Sigmoid colon (tissue), 7 donors: ENCODE results near the gene ZNF669. TPM values are rescaled to one million over a fixed set of nuclear protein-coding genes. Genes with fewer than 3 reads are reported as not detected.

ENCODE experiments used
- DNase-seq: peaks from one replicate; pipeline ENCODE4 v3.0.0-alpha.2; 2019
- H3K27ac ChIP-seq, 4 donors: fragments of 200-600 bp; sonication (generic); one replicate each; pipeline ENCODE4 v1.5.1; 2016 to 2019; ENCODE audit warnings: mild to moderate bottlenecking in 1 of 4
- H3K27me3 ChIP-seq, 3 donors: fragments of 200-600 bp; sonication (generic); one replicate each; pipeline ENCODE4 v1.5.1; 2019; ENCODE audit warnings: mild to moderate bottlenecking in 1 of 3
- H3K36me3 ChIP-seq, 4 donors: fragments of 200-600 bp; sonication (generic); one replicate each; pipeline ENCODE4 v1.5.1; 2016 to 2019
- H3K4me1 ChIP-seq, 4 donors: fragments of 200-600 bp; sonication (generic); one replicate each; pipeline ENCODE4 v1.5.1; 2017 to 2019
- H3K4me3 ChIP-seq, 4 donors: fragments of 200-600 bp; sonication (generic); one replicate each; pipeline ENCODE4 v1.5.1; 2017 to 2019; ENCODE audit warnings: mild to moderate bottlenecking in 2 of 4, moderate library complexity in 1 of 4
- H3K9me3 ChIP-seq, 4 donors: fragments of 200-600 bp in 3 of 4; sonication (generic) in 3 of 4; one replicate each; pipeline versions ENCODE4 v1.5.1 to v1.6.1; 2013 to 2019
- EP300 ChIP-seq, 4 donors: sonication (generic); formaldehyde crosslinking; IDR thresholded peaks; one replicate each; pipeline ENCODE4 v1.6.1; 2017; ENCODE audit warnings: antibody characterized with exemption in 4 of 4
- POLR2A ChIP-seq, 2 donors: fragments of 450-650 bp; IDR thresholded peaks; one replicate each; pipeline ENCODE4 v1.6.1; 2016; ENCODE audit warnings: antibody characterized with exemption in 2 of 2, mild to moderate bottlenecking in 2 of 2, moderate library complexity in 2 of 2
- POLR2AphosphoS5 ChIP-seq, 4 donors: sonication (generic); formaldehyde crosslinking; IDR thresholded peaks; one replicate each; pipeline ENCODE4 v1.6.1; 2017; ENCODE audit warnings: antibody characterized with exemption in 4 of 4
- WGBS, 2 donors: extraction: QIAGEN DNeasy Blood & Tissue Kit; methylation state at CpG; one replicate each; pipeline ENCODE4 v1.1.7; 2013; 5-methylcytosine and 5-hydroxymethylcytosine counted together
- intact Hi-C: fragments of 100-400 bp; cut with DNase I; formaldehyde crosslinking; loops from one replicate; pipeline ENCODE4 v1.15.1; 2023
- polyA plus RNA-seq, 3 donors: library from polyadenylated mRNA; stranded (reverse); fragments of 200-250 nt; gene quantifications; one replicate each; pipeline ENCODE4 v1.2.3, GENCODE V29; 2013
- total RNA-seq, 4 donors: library from RNA; depleted of rRNA; stranded (reverse); fragments of >200 nt; gene quantifications; one replicate each; pipeline ENCODE4 v1.1.0, GENCODE V29; 2016
- TF ChIP-seq, protein P1 (sequence below), 4 experiments: fragments of 450-650 bp in 3 of 4; fragments of 200-600 bp in 1 of 4; IDR thresholded peaks; one replicate each; pipeline ENCODE4 v1.5.1; 2016 to 2019; ENCODE audit warnings: antibody characterized with exemption in 4 of 4, mild to moderate bottlenecking in 3 of 4, moderate library complexity in 2 of 4
- donor health status: healthy with polysubstance abuse.
- donor health status: Bipolar disorder and iron deficiency.
- donor health status: healthy.

Gene ZNF669
- total and polyA plus RNA-seq, 7 donors: 3.6 to 5.8 (median 4.8) TPM

DNA sequence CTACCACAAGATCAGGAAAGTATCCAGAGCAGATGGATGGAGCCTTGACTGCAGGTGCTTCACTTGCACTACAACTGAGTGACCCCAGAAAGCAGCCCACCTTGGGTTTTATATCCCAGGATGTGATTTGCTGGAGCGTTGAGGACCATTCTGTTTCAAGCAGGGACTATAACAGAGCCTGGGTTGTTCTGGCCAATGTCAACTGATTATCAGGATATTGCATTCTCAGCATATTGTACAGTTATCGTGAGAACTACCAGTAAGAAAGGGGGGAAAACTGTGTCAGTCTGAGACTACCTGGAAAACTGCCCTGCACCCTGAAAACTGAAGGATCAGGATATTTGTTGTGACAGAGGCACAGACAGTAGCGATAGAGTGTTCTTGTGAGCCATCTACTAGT is 8.0 kb downstream of the ZNF669 start:
- DNase-seq: no peak
- Histone ChIP-seq H3K27ac (no peak overlapping the region), H3K36me3 (peaks cover 9 to 35% (median 16%) of the 10 kb centered on the region in 4 donors), H3K4me1 (no peaks in the 10 kb centered on the region), H3K4me3 (no peak overlapping the region), H3K9me3 (peaks cover 0 to 25% (median 0%) of the 10 kb centered on the region in 4 donors), H3K27me3 (no peaks in the 10 kb centered on the region)
- 94 to 96% methylated on average over 3 of the region's 3 CpGs for WGBS, 2 donors
- no peak for TF ChIP-seq POLR2AphosphoS5 (IDR thresholded peaks at IDR 0.05)
- no peak for TF ChIP-seq POLR2A (IDR thresholded peaks at IDR 0.05)
- TF ChIP-seq EP300 (IDR thresholded peaks at IDR 0.05): no peak
- TF ChIP-seq, protein P1, sequence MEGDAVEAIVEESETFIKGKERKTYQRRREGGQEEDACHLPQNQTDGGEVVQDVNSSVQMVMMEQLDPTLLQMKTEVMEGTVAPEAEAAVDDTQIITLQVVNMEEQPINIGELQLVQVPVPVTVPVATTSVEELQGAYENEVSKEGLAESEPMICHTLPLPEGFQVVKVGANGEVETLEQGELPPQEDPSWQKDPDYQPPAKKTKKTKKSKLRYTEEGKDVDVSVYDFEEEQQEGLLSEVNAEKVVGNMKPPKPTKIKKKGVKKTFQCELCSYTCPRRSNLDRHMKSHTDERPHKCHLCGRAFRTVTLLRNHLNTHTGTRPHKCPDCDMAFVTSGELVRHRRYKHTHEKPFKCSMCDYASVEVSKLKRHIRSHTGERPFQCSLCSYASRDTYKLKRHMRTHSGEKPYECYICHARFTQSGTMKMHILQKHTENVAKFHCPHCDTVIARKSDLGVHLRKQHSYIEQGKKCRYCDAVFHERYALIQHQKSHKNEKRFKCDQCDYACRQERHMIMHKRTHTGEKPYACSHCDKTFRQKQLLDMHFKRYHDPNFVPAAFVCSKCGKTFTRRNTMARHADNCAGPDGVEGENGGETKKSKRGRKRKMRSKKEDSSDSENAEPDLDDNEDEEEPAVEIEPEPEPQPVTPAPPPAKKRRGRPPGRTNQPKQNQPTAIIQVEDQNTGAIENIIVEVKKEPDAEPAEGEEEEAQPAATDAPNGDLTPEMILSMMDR (IDR thresholded peaks at IDR 0.05): no peak
- intact Hi-C loops: no loop called here

DNA sequence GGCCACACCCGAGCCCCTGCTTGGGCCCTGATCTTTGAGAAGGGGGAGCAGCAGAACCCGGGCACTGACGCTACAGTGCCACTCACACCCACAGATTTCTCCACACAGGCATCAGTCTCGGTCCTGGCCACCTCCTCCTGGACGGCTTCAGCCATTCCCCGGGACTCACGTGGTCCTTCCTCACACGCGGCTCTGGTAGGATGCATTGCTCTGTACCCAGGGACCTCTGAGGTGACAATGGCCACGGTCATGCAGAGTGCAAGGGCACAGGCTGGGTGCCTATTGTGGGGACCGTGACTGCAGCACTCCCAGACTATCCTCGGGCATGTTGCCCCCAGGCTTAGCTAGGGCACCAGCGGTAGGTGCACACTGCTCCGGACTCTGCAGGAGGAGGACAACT is 13.7 kb downstream of the ZNF669 start:
- WGBS, 2 donors: 73 to 86% methylated on average over 14 of the region's 14 CpGs
- H3K4me1 ChIP-seq: no peaks in the 10 kb centered on the region
- H3K4me3 ChIP-seq: no peak overlapping the region
- no peak overlapping the region for H3K27ac ChIP-seq
- no peak for TF ChIP-seq POLR2AphosphoS5 (IDR thresholded peaks at IDR 0.05)
- no peak for TF ChIP-seq EP300 (IDR thresholded peaks at IDR 0.05)
- TF ChIP-seq, protein P1 (IDR thresholded peaks at IDR 0.05): no peak
- TF ChIP-seq POLR2A (IDR thresholded peaks at IDR 0.05): no peak
- no peaks in the 10 kb centered on the region for H3K36me3 ChIP-seq
- H3K27me3 ChIP-seq: no peaks in the 10 kb centered on the region
- intact Hi-C loops: no loop called here
- H3K9me3 ChIP-seq: no peaks in the 10 kb centered on the region
- no peak for DNase-seq

DNA sequence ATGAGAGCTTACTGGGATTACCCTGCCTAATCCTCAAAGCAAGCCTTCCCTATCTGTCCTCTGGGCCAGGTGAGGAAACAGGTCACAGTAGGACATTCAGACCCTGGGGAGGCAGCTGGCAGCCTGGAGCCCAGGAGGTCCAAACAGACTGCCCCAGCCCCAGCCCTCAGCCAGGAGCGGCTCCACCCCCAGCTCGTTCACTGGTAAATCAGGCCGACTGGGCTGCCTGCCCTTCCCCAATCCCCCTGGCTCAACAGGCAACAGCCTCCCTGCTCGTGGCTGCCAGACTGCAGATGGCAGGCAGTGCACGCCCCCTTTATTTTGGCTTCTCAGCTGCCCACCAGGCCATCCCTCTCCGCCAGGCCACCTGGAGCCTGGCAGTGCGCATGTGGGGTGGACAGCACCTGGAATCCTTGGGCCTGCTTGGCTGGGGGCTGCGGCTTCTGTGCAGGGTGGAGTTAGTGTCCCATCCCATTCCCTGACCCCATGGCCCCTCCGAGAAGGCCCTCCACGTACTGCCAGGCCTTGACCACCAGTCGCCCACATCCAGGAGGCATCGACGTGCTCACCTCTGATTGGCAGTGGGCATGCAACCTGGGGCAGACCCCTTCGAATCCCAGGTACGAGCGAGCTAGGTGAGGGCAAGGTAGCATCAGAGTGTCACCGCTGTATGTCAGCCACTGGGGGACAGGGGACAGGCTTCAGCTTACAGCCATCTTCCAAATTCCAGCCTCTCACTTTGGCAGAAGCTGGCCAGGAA is 14.4 kb downstream of the ZNF669 start:
- no peak for TF ChIP-seq POLR2A (IDR thresholded peaks at IDR 0.05)
- TF ChIP-seq, protein P1 (IDR thresholded peaks at IDR 0.05): no peak
- no peak for TF ChIP-seq EP300 (IDR thresholded peaks at IDR 0.05)
- TF ChIP-seq POLR2AphosphoS5 (IDR thresholded peaks at IDR 0.05): no peak
- Histone ChIP-seq H3K27ac (no peak overlapping the region), H3K4me1 (no peaks in the 10 kb centered on the region), H3K4me3 (no peak overlapping the region), H3K9me3 (no peaks in the 10 kb centered on the region), H3K36me3 (no peaks in the 10 kb centered on the region), H3K27me3 (no peaks in the 10 kb centered on the region)
- WGBS, 2 donors: 62 to 75% methylated on average over 17 of the region's 17 CpGs
- DNase-seq: no peak
- intact Hi-C loops: no loop called here

DNA sequence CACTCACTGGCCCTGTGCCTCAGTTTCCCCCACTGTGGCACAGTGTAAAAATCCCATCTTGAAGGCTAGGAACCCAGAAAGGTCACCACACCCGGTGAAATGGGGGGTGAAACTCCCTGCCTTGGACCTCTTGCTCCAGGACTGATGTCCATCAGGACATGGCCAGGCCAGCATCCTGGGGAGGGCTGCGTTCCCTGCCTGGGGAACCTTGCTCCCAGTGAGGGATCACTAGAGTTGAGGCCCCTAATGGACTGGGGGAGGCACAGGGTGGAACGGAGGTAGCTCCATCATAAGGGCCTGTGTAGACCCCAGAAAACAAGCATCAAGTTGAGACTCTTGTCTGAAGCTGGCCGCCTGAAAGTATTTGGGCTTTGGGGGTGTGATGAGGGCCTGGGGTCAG is 15.2 kb downstream of the ZNF669 start:
- no peak for TF ChIP-seq EP300 (IDR thresholded peaks at IDR 0.05)
- TF ChIP-seq POLR2A (IDR thresholded peaks at IDR 0.05): no peak
- TF ChIP-seq, protein P1 (IDR thresholded peaks at IDR 0.05): no peak
- TF ChIP-seq POLR2AphosphoS5 (IDR thresholded peaks at IDR 0.05): no peak
- H3K27ac ChIP-seq: no peak overlapping the region
- intact Hi-C loops: no loop called here

More for the DNA sequence above, 15.2 kb downstream of the ZNF669 start:
- no peak for DNase-seq
- WGBS, 2 donors: 78 to 88% methylated on average over 4 of the region's 4 CpGs
- no peaks in the 10 kb centered on the region for H3K4me1 ChIP-seq
- no peaks in the 10 kb centered on the region for H3K27me3 ChIP-seq
- H3K4me3 ChIP-seq: no peak overlapping the region
- H3K36me3 ChIP-seq: no peaks in the 10 kb centered on the region
- no peaks in the 10 kb centered on the region for H3K9me3 ChIP-seq
